SK-N-SH (cell line): ENCODE results near the gene EEF1A2. TPM values are rescaled to one million over a fixed set of nuclear protein-coding genes. Genes with fewer than 3 reads are reported as not detected.

Experiments
- CTCF ChIA-PET: fragments of 300-600, 350-600 bp; formaldehyde crosslinking; extraction: SDS; loops from one replicate; lab custom pipeline; 2021; lab: Yijun Ruan, JAX
- POLR2A ChIA-PET: fragments of 350-600 bp; sonication (Branson Sonifier 250); formaldehyde crosslinking; extraction: SDS; loops from one replicate; lab custom pipeline; 2020; ENCODE audit warnings: antibody characterized with exemption, inconsistent platforms; lab: Yijun Ruan, JAX
- DNase-seq: peaks from one replicate; pipeline ENCODE4 v3.0.0; 2012
- H2AFZ ChIP-seq: fragments of 200-600 bp; sonication (generic); 2 replicates; pipeline ENCODE4 v1.8.1; 2016; ENCODE audit warnings: antibody characterized with exemption, mild to moderate bottlenecking, low read depth
- H3F3A ChIP-seq: fragments of 200-600 bp; sonication (generic); replicated peaks from 2 replicates; pipeline ENCODE3; 2016; ENCODE audit warnings: antibody characterized with exemption, mild to moderate bottlenecking; ENCODE audit not compliant: insufficient read depth
- H3K27ac ChIP-seq, 2 experiments: fragments of 200-500 bp in 1 of 2; fragments of 200-600 bp in 1 of 2; sonication (Bioruptor generic) in 1 of 2; sonication (generic), shearing (Covaris generic) in 1 of 2; 2 replicates each; pipeline versions ENCODE4 v1.5.1 to v1.6.1; 2014 to 2016; ENCODE audit warnings: low read depth in 2 of 2, inconsistent platforms in 1 of 2, low read length in 1 of 2, mild to moderate bottlenecking in 1 of 2, mixed read lengths in 1 of 2
- H3K27me3 ChIP-seq: fragments of 200-600 bp; sonication (generic), shearing (Covaris generic); 2 replicates; pipeline ENCODE4 v1.6.1; 2016; ENCODE audit warnings: mixed run types; ENCODE audit not compliant: insufficient read depth
- H3K36me3 ChIP-seq, 2 experiments: fragments of 200-500 bp in 1 of 2; fragments of 200-600 bp in 1 of 2; sonication (Bioruptor generic) in 1 of 2; sonication (generic) in 1 of 2; replicated peaks in 1 of 2; 2 replicates each; pipeline versions ENCODE3 to v1.5.1; 2014 to 2016; ENCODE audit warnings: low read length in 1 of 2, mild to moderate bottlenecking in 1 of 2; ENCODE audit not compliant: insufficient read depth in 2 of 2, control insufficient read depth in 1 of 2
- H3K4me1 ChIP-seq, 2 experiments: fragments of 200-500 bp in 1 of 2; fragments of 200-600 bp in 1 of 2; sonication (Bioruptor generic) in 1 of 2; sonication (generic), shearing (Covaris generic) in 1 of 2; 2 replicates each; pipeline versions ENCODE4 v1.5.1 to v1.6.1; 2014 to 2016; ENCODE audit warnings: low read depth in 1 of 2, low read length in 1 of 2, mixed run types in 1 of 2; ENCODE audit not compliant: insufficient read depth in 2 of 2, control insufficient read depth in 1 of 2
- H3K4me2 ChIP-seq: fragments of 200-600 bp; sonication (generic), shearing (Covaris generic); 2 replicates; pipeline ENCODE4 v1.6.1; 2017; ENCODE audit warnings: mixed run types
- H3K4me3 ChIP-seq, 2 experiments: fragments of 200-500 bp in 1 of 2; fragments of 200-600 bp in 1 of 2; sonication (Bioruptor generic) in 1 of 2; sonication (generic), shearing (Covaris generic) in 1 of 2; 2 replicates each; pipeline versions ENCODE4 v1.5.1 to v1.8.1; 2014 to 2016; ENCODE audit warnings: low read depth in 2 of 2, inconsistent platforms in 1 of 2, low read length in 1 of 2, mild to moderate bottlenecking in 1 of 2, mixed read lengths in 1 of 2, moderate library complexity in 1 of 2
- H3K79me2 ChIP-seq: fragments of 200-600 bp; sonication (generic); 2 replicates; pipeline ENCODE4 v1.8.1; 2017; ENCODE audit warnings: mild to moderate bottlenecking; ENCODE audit not compliant: insufficient read depth
- H3K9ac ChIP-seq: fragments of 200-600 bp; sonication (generic); 2 replicates; pipeline ENCODE4 v1.6.1; 2017; ENCODE audit warnings: mixed run types
- H3K9me2 ChIP-seq: fragments of 200-600 bp; sonication (generic); 2 replicates; pipeline ENCODE4 v1.6.1; 2017; ENCODE audit warnings: mixed run types
- H3K9me3 ChIP-seq: fragments of 200-600 bp; sonication (generic); 2 replicates; pipeline ENCODE4 v1.6.1; 2017; ENCODE audit warnings: mixed run types, mild to moderate bottlenecking, moderate library complexity
- H4K20me1 ChIP-seq: fragments of 200-600 bp; sonication (generic); 2 replicates; pipeline ENCODE4 v1.6.1; 2017; ENCODE audit warnings: mild to moderate bottlenecking, mixed run types; ENCODE audit not compliant: insufficient read depth
- CHD2 ChIP-seq: fragments of 150-350 bp; IDR thresholded peaks from 2 replicates; pipeline ENCODE4 v1.6.1; 2018; ENCODE audit warnings: low read length; ENCODE audit not compliant: partially characterized antibody
- ELF1 ChIP-seq: IDR thresholded peaks from 2 replicates; pipeline ENCODE4 v1.4.0; 2012
- EP300 ChIP-seq, 2 experiments: IDR thresholded peaks; 2 replicates each; pipeline versions ENCODE4 v1.4.0 to v1.6.1; 2012; ENCODE audit warnings: borderline replicate concordance in 1 of 2, low read depth in 1 of 2, low read length in 1 of 2
- FOXJ3 ChIP-seq: sonication (generic); formaldehyde crosslinking; IDR thresholded peaks from 2 replicates; pipeline ENCODE4 v1.5.1; 2020; ENCODE audit warnings: mild to moderate bottlenecking, missing genetic modification reagents
- GABPA ChIP-seq: IDR thresholded peaks from 2 replicates; pipeline ENCODE4 v1.4.0; 2012; ENCODE audit warnings: low read depth, mild to moderate bottlenecking
- GATA2 ChIP-seq: sonication (generic); formaldehyde crosslinking; IDR thresholded peaks from 2 replicates; pipeline ENCODE4 v1.5.0; 2020; ENCODE audit warnings: mild to moderate bottlenecking, missing genetic modification reagents
- MEF2A ChIP-seq: IDR thresholded peaks from 2 replicates; pipeline ENCODE4 v1.4.0; 2012; ENCODE audit warnings: low read depth, borderline replicate concordance
- MXI1 ChIP-seq: IDR thresholded peaks from 2 replicates; pipeline ENCODE4 v1.6.1; 2012; ENCODE audit warnings: mild to moderate bottlenecking, low read depth, low read length, improper control_type of control experiment
- POLR2AphosphoS5 ChIP-seq: IDR thresholded peaks from 2 replicates; pipeline ENCODE4 v1.6.1; 2012; ENCODE audit warnings: low read depth, low read length
- RAD21 ChIP-seq: IDR thresholded peaks from 2 replicates; pipeline ENCODE4 v1.6.1; 2012; ENCODE audit warnings: mild to moderate bottlenecking, low read length
- RCOR1 ChIP-seq: fragments of 150-350 bp; IDR thresholded peaks from 2 replicates; pipeline ENCODE4 v1.6.1; 2017; ENCODE audit warnings: antibody characterized with exemption, low read length
- RFX5 ChIP-seq: IDR thresholded peaks from 2 replicates; pipeline ENCODE4 v1.6.1; 2012; ENCODE audit warnings: mild to moderate bottlenecking, improper control_type of control experiment, low read length
- RXRA ChIP-seq: IDR thresholded peaks from 2 replicates; pipeline ENCODE4 v1.4.0; 2012; ENCODE audit warnings: low read depth, mild to moderate bottlenecking, borderline replicate concordance
- SMC3 ChIP-seq: IDR thresholded peaks from 2 replicates; pipeline ENCODE4 v1.6.1; 2012; ENCODE audit warnings: low read depth, low read length, improper control_type of control experiment
- TAF1 ChIP-seq: IDR thresholded peaks from 2 replicates; pipeline ENCODE4 v1.6.1; 2012; ENCODE audit warnings: low read depth, mild to moderate bottlenecking, low read length, moderate library complexity, borderline replicate concordance
- TCF12 ChIP-seq: IDR thresholded peaks from 2 replicates; pipeline ENCODE4 v1.4.0; 2012
- YY1 ChIP-seq: IDR thresholded peaks from 2 replicates; pipeline ENCODE4 v1.4.0; 2012; ENCODE audit warnings: low read depth, mild to moderate bottlenecking
- WGBS: methylation state at CpG from one replicate; pipeline ENCODE4 v1.1.6; 2017; ENCODE audit warnings: low lambda C conversion rate; 5-methylcytosine and 5-hydroxymethylcytosine counted together
- polyA plus RNA-seq, 3 experiments: library from polyadenylated mRNA; depleted of rRNA; stranded (reverse); fragments of >200 nt; gene quantifications; 2 replicates each; pipeline ENCODE4 v1.2.3, GENCODE V29; 2012
- TF ChIP-seq, protein P1 (sequence below): fragments of 150-350 bp; IDR thresholded peaks from 2 replicates; pipeline ENCODE4 v1.6.1; 2017; ENCODE audit warnings: antibody characterized with exemption, low read length, low read depth, borderline replicate concordance
- TF ChIP-seq, protein P2 (sequence below): fragments of 200-600 bp; sonication (generic); IDR thresholded peaks from 2 replicates; pipeline ENCODE4 v1.6.1; 2017; ENCODE audit warnings: antibody characterized with exemption, mild to moderate bottlenecking, moderate library complexity
- TF ChIP-seq, protein P3 (sequence below): IDR thresholded peaks from 2 replicates; pipeline ENCODE4 v1.6.1; 2012; ENCODE audit warnings: mild to moderate bottlenecking, low read depth, low read length, moderate library complexity
- TF ChIP-seq, protein P4 (sequence below): IDR thresholded peaks from 2 replicates; pipeline ENCODE4 v1.4.0; 2012; ENCODE audit warnings: low read depth
- TF ChIP-seq, protein P5 (sequence below): IDR thresholded peaks from 2 replicates; pipeline ENCODE4; 2012

EEF1A2 gene
- polyA plus RNA-seq, 1 of the 3 experiments (the other 2 are of a cell fraction) = 16.5 TPM

DNA sequence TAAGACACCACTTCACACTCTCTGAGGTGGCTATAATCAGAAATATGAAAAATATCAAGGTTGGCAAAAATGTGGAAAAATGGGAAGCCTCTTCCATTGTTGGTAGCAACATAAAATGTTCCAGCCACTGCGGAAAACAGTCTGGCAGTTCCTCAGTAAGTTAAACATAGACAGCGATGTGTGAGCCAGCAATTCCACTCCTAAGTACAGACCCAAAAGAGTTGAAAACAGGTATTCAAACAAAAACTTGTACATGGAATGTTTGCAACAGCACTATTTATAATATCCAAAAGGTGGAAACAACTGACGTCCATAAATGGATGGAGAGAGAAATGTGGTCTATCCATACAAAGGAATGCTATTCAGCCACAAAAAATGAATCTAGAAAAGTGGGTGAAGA lies 14.3 kb upstream of the EEF1A2 start:
- no peaks in the 10 kb centered on the region for H3K9me2 ChIP-seq
- no peak overlapping the region for H3K9ac ChIP-seq
- H3F3A ChIP-seq = no peaks in the 10 kb centered on the region
- H3K36me3 ChIP-seq = no peaks in the 10 kb centered on the region
- CTCF ChIA-PET = interaction anchor here (1.2 kb wide), 1 partner anchor 9 kb away, joined by 3 read pairs; no protein-coding TSS in a partner anchor
- H3K27ac ChIP-seq = no peak overlapping the region
- no peaks in the 10 kb centered on the region for H3K79me2 ChIP-seq
- H3K4me1 ChIP-seq = peaks cover 0 to 2% of the 10 kb centered on the region in 2 experiments; a peak in 1 of 4 replicates
- H2AFZ ChIP-seq = no peak overlapping the region
- no peak for DNase-seq
- no peaks in the 10 kb centered on the region for H3K27me3 ChIP-seq
- POLR2A ChIA-PET = no interaction called here
- H3K4me2 ChIP-seq = no peak overlapping the region
- WGBS = 85% methylated on average over 3 of the region's 3 CpGs
- TF ChIP-seq CHD2 = no peak
- TF ChIP-seq, protein P1, sequence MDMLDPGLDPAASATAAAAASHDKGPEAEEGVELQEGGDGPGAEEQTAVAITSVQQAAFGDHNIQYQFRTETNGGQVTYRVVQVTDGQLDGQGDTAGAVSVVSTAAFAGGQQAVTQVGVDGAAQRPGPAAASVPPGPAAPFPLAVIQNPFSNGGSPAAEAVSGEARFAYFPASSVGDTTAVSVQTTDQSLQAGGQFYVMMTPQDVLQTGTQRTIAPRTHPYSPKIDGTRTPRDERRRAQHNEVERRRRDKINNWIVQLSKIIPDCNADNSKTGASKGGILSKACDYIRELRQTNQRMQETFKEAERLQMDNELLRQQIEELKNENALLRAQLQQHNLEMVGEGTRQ = no peak
- TF ChIP-seq, protein P2, sequence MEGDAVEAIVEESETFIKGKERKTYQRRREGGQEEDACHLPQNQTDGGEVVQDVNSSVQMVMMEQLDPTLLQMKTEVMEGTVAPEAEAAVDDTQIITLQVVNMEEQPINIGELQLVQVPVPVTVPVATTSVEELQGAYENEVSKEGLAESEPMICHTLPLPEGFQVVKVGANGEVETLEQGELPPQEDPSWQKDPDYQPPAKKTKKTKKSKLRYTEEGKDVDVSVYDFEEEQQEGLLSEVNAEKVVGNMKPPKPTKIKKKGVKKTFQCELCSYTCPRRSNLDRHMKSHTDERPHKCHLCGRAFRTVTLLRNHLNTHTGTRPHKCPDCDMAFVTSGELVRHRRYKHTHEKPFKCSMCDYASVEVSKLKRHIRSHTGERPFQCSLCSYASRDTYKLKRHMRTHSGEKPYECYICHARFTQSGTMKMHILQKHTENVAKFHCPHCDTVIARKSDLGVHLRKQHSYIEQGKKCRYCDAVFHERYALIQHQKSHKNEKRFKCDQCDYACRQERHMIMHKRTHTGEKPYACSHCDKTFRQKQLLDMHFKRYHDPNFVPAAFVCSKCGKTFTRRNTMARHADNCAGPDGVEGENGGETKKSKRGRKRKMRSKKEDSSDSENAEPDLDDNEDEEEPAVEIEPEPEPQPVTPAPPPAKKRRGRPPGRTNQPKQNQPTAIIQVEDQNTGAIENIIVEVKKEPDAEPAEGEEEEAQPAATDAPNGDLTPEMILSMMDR = no peak
- TF ChIP-seq RXRA = no peak
- no peak for TF ChIP-seq RFX5
- no peak for TF ChIP-seq SMC3
- TF ChIP-seq GABPA = no peak
- TF ChIP-seq, protein P3, sequence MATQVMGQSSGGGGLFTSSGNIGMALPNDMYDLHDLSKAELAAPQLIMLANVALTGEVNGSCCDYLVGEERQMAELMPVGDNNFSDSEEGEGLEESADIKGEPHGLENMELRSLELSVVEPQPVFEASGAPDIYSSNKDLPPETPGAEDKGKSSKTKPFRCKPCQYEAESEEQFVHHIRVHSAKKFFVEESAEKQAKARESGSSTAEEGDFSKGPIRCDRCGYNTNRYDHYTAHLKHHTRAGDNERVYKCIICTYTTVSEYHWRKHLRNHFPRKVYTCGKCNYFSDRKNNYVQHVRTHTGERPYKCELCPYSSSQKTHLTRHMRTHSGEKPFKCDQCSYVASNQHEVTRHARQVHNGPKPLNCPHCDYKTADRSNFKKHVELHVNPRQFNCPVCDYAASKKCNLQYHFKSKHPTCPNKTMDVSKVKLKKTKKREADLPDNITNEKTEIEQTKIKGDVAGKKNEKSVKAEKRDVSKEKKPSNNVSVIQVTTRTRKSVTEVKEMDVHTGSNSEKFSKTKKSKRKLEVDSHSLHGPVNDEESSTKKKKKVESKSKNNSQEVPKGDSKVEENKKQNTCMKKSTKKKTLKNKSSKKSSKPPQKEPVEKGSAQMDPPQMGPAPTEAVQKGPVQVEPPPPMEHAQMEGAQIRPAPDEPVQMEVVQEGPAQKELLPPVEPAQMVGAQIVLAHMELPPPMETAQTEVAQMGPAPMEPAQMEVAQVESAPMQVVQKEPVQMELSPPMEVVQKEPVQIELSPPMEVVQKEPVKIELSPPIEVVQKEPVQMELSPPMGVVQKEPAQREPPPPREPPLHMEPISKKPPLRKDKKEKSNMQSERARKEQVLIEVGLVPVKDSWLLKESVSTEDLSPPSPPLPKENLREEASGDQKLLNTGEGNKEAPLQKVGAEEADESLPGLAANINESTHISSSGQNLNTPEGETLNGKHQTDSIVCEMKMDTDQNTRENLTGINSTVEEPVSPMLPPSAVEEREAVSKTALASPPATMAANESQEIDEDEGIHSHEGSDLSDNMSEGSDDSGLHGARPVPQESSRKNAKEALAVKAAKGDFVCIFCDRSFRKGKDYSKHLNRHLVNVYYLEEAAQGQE = no peak
- TF ChIP-seq EP300 (IDR thresholded peaks at IDR 0.05; ENCODE audit: borderline replicate concordance in 1 of 2, low read depth in 1 of 2, low read length in 1 of 2) = no peak
- no peak for TF ChIP-seq FOXJ3 (CRISPR knock-in tag)
- H4K20me1 ChIP-seq = no peaks in the 10 kb centered on the region
- no peaks in the 10 kb centered on the region for H3K9me3 ChIP-seq
- no peak overlapping the region for H3K4me3 ChIP-seq

DNA sequence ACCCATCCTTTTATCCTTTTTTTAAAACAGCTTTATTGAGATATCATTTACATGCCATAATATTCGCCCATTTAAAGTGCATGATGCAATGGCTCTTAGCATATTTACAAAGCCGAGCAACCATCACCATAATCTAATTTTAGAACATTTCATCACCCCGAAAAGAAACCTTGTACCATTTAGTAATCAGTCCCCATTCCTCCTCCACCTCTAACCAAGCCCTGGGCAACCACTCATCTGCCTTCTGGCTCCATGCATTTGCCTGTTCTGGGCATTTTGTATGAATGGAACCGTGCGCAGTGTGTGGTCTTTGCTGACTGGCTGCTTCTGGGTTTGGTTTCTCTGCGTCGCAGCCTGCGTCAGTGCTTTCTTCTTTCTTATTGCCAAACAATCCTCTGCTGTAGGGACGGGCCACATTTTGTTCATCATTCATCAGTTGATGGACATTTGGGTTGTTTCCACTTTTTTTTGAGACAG lies 10.2 kb upstream of the EEF1A2 start:
- Histone ChIP-seq H3K4me3 (no peak overlapping the region), H3K9me3 (no peaks in the 10 kb centered on the region), H2AFZ (no peak overlapping the region), H3K9ac (no peak overlapping the region), H3K9me2 (no peaks in the 10 kb centered on the region), H3K27me3 (no peaks in the 10 kb centered on the region), H3K4me1 (no peaks in the 10 kb centered on the region), H3K36me3 (no peaks in the 10 kb centered on the region), H3K4me2 (no peak overlapping the region), H3F3A (no peaks in the 10 kb centered on the region), H3K79me2 (no peaks in the 10 kb centered on the region), H3K27ac (no peak overlapping the region), H4K20me1 (no peaks in the 10 kb centered on the region)
- CTCF ChIA-PET = interaction anchor here (2.0 kb wide), 2 partner anchors 12 to 13 kb away, joined by 5 to 9 read pairs; partner anchors contain the start of gene PPDPF
- no peak for DNase-seq
- POLR2A ChIA-PET = no interaction called here
- WGBS = 74% methylated on average over 9 of the region's 9 CpGs
- TF ChIP-seq MEF2A (no peak), GATA2 (CRISPR knock-in tag) (no peak), ELF1 (no peak), MXI1 (no peak), YY1 (no peak), POLR2AphosphoS5 (no peak), TAF1 (no peak), RCOR1 (no peak), SMC3 (no peak), RAD21 (no peak), TCF12 (no peak), GABPA (no peak), RFX5 (no peak)
- TF ChIP-seq, protein P4, sequence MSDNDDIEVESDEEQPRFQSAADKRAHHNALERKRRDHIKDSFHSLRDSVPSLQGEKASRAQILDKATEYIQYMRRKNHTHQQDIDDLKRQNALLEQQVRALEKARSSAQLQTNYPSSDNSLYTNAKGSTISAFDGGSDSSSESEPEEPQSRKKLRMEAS = no peak
- TF ChIP-seq, protein P5, sequence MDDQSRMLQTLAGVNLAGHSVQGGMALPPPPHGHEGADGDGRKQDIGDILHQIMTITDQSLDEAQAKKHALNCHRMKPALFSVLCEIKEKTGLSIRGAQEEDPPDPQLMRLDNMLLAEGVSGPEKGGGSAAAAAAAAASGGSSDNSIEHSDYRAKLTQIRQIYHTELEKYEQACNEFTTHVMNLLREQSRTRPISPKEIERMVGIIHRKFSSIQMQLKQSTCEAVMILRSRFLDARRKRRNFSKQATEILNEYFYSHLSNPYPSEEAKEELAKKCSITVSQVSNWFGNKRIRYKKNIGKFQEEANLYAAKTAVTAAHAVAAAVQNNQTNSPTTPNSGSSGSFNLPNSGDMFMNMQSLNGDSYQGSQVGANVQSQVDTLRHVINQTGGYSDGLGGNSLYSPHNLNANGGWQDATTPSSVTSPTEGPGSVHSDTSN = no peak
